HepG2 (cell line): ENCODE results near the gene SFXN1. TPM values are rescaled to one million over a fixed set of nuclear protein-coding genes. Genes with fewer than 3 reads are reported as not detected.

Source experiments
- ATAC-seq: fragments of 200-7000 bp; cut with Tn5 transposase; 3 replicates; pipeline ENCODE4 v1.9.1; 2020; ENCODE audit warnings: mild to moderate bottlenecking, moderate library complexity
- BruUV-seq: library from RNA; stranded (reverse); fragments of 400-500 nt; replicated peaks from 2 replicates; lab custom pipeline; 2021; lab: Mats Ljungman, UMichigan
- CTCF ChIA-PET: fragments of 300-600 bp; formaldehyde crosslinking; extraction: SDS; loops from one replicate; lab custom pipeline; 2021; ENCODE audit warnings: low total read pairs, inconsistent platforms, low intra/inter-chr PET ratio; lab: Yijun Ruan, JAX
- POLR2A ChIA-PET: fragments of 350-600 bp; sonication (Branson Sonifier 250); formaldehyde crosslinking; loops from one replicate; lab custom pipeline; 2020; ENCODE audit warnings: antibody characterized with exemption, inconsistent platforms; lab: Yijun Ruan, JAX
- DNase-seq: peaks from one replicate; pipeline ENCODE4 v3.0.0-alpha.2; 2015; ENCODE audit warnings: low spot score
- FAIRE-seq: peaks from 3 replicates; lab custom pipeline; 2011; peaks lifted over from hg19 to GRCh38; lab: Jason Lieb, UNC
- H2AFZ ChIP-seq: one replicate; pipeline ENCODE4 v1.6.1; 2011; ENCODE audit warnings: low read length, inconsistent platforms
- H3K27ac ChIP-seq: fragments of 300-600 bp; 3 replicates; pipeline ENCODE4 v1.8.0; 2011; ENCODE audit warnings: mixed run types, mild to moderate bottlenecking, mixed read lengths, low read length, inconsistent platforms; ENCODE audit not compliant: insufficient read depth; ENCODE audit errors: extremely low read length
- H3K27me3 ChIP-seq, 2 experiments: fragments of 200-600 bp in 1 of 2; 2 replicates in 1 of 2; 3 replicates in 1 of 2; pipeline versions ENCODE4 v1.6.0 to v1.8.0; 2011; ENCODE audit warnings: low read length in 2 of 2, mild to moderate bottlenecking in 2 of 2, moderate library complexity in 2 of 2, inconsistent platforms in 1 of 2; ENCODE audit not compliant: insufficient read depth in 2 of 2, control insufficient read depth in 1 of 2
- H3K36me3 ChIP-seq, 2 experiments: fragments of 200-600 bp in 1 of 2; replicated peaks in 1 of 2; 2 replicates in 1 of 2; 3 replicates in 1 of 2; pipeline versions ENCODE4 v1.5.1 to v1.8.0; 2011; ENCODE audit warnings: low read length in 2 of 2, inconsistent platforms in 1 of 2; ENCODE audit not compliant: insufficient read depth in 2 of 2, control insufficient read depth in 1 of 2
- H3K4me1 ChIP-seq: 2 replicates; pipeline ENCODE4 v1.5.1; 2012; ENCODE audit warnings: low read length, inconsistent platforms; ENCODE audit not compliant: insufficient read depth
- H3K4me2 ChIP-seq: 2 replicates; pipeline ENCODE4 v1.6.0; 2011; ENCODE audit warnings: low read depth, low read length, inconsistent platforms
- H3K4me3 ChIP-seq, 3 experiments: fragments of 200-600 bp in 1 of 3; sonication (generic), shearing (Covaris generic) in 1 of 3; replicated peaks in 1 of 3; 2 replicates each; pipeline ENCODE4 v1.5.1; 2011 to 2016; ENCODE audit warnings: low read length in 3 of 3, inconsistent platforms in 2 of 3, low read depth in 2 of 3, mild to moderate bottlenecking in 2 of 3, control low read depth in 1 of 3, mixed read lengths in 1 of 3; ENCODE audit not compliant: insufficient read depth in 1 of 3
- H3K79me2 ChIP-seq: one replicate; pipeline ENCODE4 v1.6.1; 2011; ENCODE audit warnings: low read length, inconsistent platforms; ENCODE audit not compliant: insufficient read depth
- H3K9ac ChIP-seq: 2 replicates; pipeline ENCODE4 v1.6.0; 2011; ENCODE audit warnings: mild to moderate bottlenecking, low read depth, low read length, inconsistent platforms; ENCODE audit not compliant: insufficient read depth
- H3K9me3 ChIP-seq: 2 replicates; pipeline ENCODE4 v1.5.1; 2012; ENCODE audit warnings: mild to moderate bottlenecking, low read length
- H4K20me1 ChIP-seq: 2 replicates; pipeline ENCODE4 v1.6.0; 2011; ENCODE audit warnings: inconsistent platforms, mild to moderate bottlenecking, low read length, moderate library complexity; ENCODE audit not compliant: insufficient read depth
- EZH2 ChIP-seq: conservative IDR thresholded peaks from 2 replicates; pipeline ENCODE4 v1.6.1; 2012; ENCODE audit warnings: mild to moderate bottlenecking, low read depth, low read length, moderate library complexity
- PHF8 ChIP-seq: sonication (generic); formaldehyde crosslinking; IDR thresholded peaks from 2 replicates; pipeline ENCODE4 v1.5.0; 2020; ENCODE audit warnings: missing genetic modification reagents
- RBM22 ChIP-seq: fragments of 200-400 bp; formaldehyde crosslinking; optimal IDR thresholded peaks from 2 replicates; pipeline ENCODE3; 2017; ENCODE audit warnings: mild to moderate bottlenecking, low read length, moderate library complexity
- ZBTB14 ChIP-seq: sonication (generic); formaldehyde crosslinking; IDR thresholded peaks from 2 replicates; pipeline ENCODE4 v1.4.0; 2020; ENCODE audit warnings: missing genetic modification reagents
- ZFP36L1 ChIP-seq: sonication (generic); formaldehyde crosslinking; IDR thresholded peaks from 2 replicates; pipeline ENCODE4 v1.8.0; 2022; ENCODE audit warnings: mild to moderate bottlenecking, missing genetic modification reagents, moderate library complexity
- WGBS: methylation state at CpG from one replicate; pipeline ENCODE4 v1.1.6; 2017; ENCODE audit warnings: low lambda C conversion rate; 5-methylcytosine and 5-hydroxymethylcytosine counted together
- in situ Hi-C: cut with HindIII; loops from 2 replicates; pipeline ENCODE4 v1.10.0; 2017; ENCODE audit warnings: low pct_unique_long_range_greater_than_20kb; ENCODE audit not compliant: extremely low pct_ligation_motif_present
- intact Hi-C: fragments of 100-400 bp; cut with micrococcal nuclease; formaldehyde crosslinking; loops from one replicate; pipeline ENCODE4 v1.10.0; 2022; ENCODE audit not compliant: unreplicated experiment
- polyA plus RNA-seq, 8 experiments: library from polyadenylated mRNA; depleted of rRNA in 3 of 8; stranded (reverse) in 7 of 8; unstranded in 1 of 8; fragments of >200 nt; fragmentation: Illumina TruSeq in 4 of 8; extraction: Trizol in 4 of 8; gene quantifications; 2 replicates each; pipeline versions ENCODE4 v1.2.1 to v1.2.3, GENCODE V29; 2011 to 2016; ENCODE audit warnings: low read depth in 4 of 8, missing spikeins in 1 of 8, mixed read lengths in 1 of 8; ENCODE audit not compliant: insufficient read depth in 1 of 8
- total RNA-seq, 5 experiments: library from RNA; depleted of rRNA; stranded (reverse); fragments of >200 nt; fragmentation: Illumina TruSeq; extraction: Trizol; gene quantifications; 2 replicates each; pipeline ENCODE4 v1.2.3, GENCODE V29; 2016; ENCODE audit warnings: low read depth in 1 of 5
- TF ChIP-seq, protein P1 (sequence below): sonication (generic); formaldehyde crosslinking; IDR thresholded peaks from 2 replicates; pipeline ENCODE4 v1.8.1; 2023; ENCODE audit warnings: missing genetic modification reagents, mild to moderate bottlenecking, borderline replicate concordance
- TF ChIP-seq, protein P2 (sequence below): sonication (generic); formaldehyde crosslinking; IDR thresholded peaks from 2 replicates; pipeline ENCODE4 v1.4.0; 2020; ENCODE audit warnings: missing genetic modification reagents
- TF ChIP-seq, protein P3 (sequence below): IDR thresholded peaks from 2 replicates; pipeline ENCODE4 v1.6.1; 2012; ENCODE audit warnings: inconsistent platforms

The SFXN1 gene
- total and polyA plus RNA-seq, 2 of the 13 experiments (the other 11 are each of a cell fraction or from before 2014, with no cell fraction given) = 122 to 135 TPM

DNA sequence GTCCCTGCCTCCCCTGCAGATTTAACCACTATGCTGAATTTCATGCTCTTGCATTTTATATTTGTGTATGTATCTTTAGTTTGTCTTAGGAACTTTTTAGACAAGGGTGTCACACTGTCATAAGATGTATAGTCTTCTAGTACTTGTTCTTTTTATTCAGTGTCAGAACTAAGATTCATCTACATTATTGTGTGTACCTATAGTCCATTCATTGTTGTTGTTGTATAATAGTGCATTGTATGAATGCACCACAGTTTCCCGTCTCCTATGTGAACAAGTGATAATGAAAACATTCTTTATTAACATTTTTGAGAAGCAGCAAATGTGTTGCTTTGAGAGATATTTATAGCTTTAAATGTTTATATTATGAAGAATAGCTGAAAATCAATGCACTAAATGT is 45.9 kb downstream of the SFXN1 start:
- CTCF ChIA-PET = no interaction called here
- no peaks in the 10 kb centered on the region for H4K20me1 ChIP-seq
- H3K4me3 ChIP-seq = no peak overlapping the region
- 95% methylated on average over 1 of the region's 1 CpG for WGBS
- ATAC-seq = no peak
- no peaks in the 10 kb centered on the region for H3K4me1 ChIP-seq
- no peaks in the 10 kb centered on the region for H3K79me2 ChIP-seq
- H2AFZ ChIP-seq = no peak overlapping the region
- no peak overlapping the region for H3K9ac ChIP-seq
- no peaks in the 10 kb centered on the region for H3K9me3 ChIP-seq
- BruUV-seq = no TSS peak
- intact Hi-C loops = no loop called here
- no peak overlapping the region for H3K27ac ChIP-seq
- H3K36me3 ChIP-seq = peaks cover 19 to 60% of the 10 kb centered on the region in 2 experiments
- no peaks in the 10 kb centered on the region for H3K27me3 ChIP-seq
- TF ChIP-seq ZBTB14 (CRISPR knock-in tag) (no peak), EZH2 (no peak), PHF8 (CRISPR knock-in tag) (no peak), RBM22 (no peak), ZFP36L1 (CRISPR knock-in tag) (no peak)
- TF ChIP-seq, protein P1, sequence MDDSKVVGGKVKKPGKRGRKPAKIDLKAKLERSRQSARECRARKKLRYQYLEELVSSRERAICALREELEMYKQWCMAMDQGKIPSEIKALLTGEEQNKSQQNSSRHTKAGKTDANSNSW (CRISPR knock-in tag) = no peak
- TF ChIP-seq, protein P2, sequence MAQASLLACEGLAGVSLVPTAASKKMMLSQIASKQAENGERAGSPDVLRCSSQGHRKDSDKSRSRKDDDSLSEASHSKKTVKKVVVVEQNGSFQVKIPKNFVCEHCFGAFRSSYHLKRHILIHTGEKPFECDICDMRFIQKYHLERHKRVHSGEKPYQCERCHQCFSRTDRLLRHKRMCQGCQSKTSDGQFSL (CRISPR knock-in tag) = no peak
- TF ChIP-seq, protein P3, sequence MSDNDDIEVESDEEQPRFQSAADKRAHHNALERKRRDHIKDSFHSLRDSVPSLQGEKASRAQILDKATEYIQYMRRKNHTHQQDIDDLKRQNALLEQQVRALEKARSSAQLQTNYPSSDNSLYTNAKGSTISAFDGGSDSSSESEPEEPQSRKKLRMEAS = no peak
- FAIRE-seq = no peak
- POLR2A ChIA-PET = no interaction called here
- in situ Hi-C loops = no loop called here
- no peak for DNase-seq
- H3K4me2 ChIP-seq = no peak overlapping the region
